Testis (tissue), 3 donors: Measurements from ENCODE around the gene LRRC26. TPM values are rescaled to one million over a fixed set of nuclear protein-coding genes. Genes with fewer than 3 reads are reported as not detected.

Experiments
- DNase-seq: peaks from one replicate; pipeline ENCODE4 v3.0.0-alpha.2; 2019
- H3K27ac ChIP-seq, 2 donors: fragments of 200-600 bp; sonication (generic); one replicate each; pipeline ENCODE4 v1.5.1; 2019
- H3K27me3 ChIP-seq: fragments of 200-600 bp; sonication (generic); one replicate; pipeline ENCODE4 v1.5.1; 2019
- H3K36me3 ChIP-seq: fragments of 200-600 bp; sonication (generic); one replicate; pipeline ENCODE4 v1.5.1; 2017; ENCODE audit warnings: low read depth; ENCODE audit errors: missing control alignments
- H3K4me1 ChIP-seq: fragments of 200-600 bp; sonication (generic); one replicate; pipeline ENCODE4 v1.5.1; 2019
- H3K4me3 ChIP-seq, 2 donors: fragments of 200-600 bp; sonication (generic); one replicate each; pipeline ENCODE4 v1.5.1; 2017 to 2019
- H3K9me3 ChIP-seq: fragments of 200-600 bp; sonication (generic); one replicate; pipeline ENCODE4 v1.5.1; 2017
- CTCF ChIP-seq, 3 experiments: fragments of 450-650 bp in 2 of 3; fragments of 200-600 bp in 1 of 3; sonication (generic) in 1 of 3; IDR thresholded peaks; one replicate each; pipeline ENCODE4 v1.5.1; 2016 to 2019; ENCODE audit warnings: antibody characterized with exemption in 3 of 3, mild to moderate bottlenecking in 2 of 3, moderate library complexity in 1 of 3
- POLR2A ChIP-seq: fragments of 450-650 bp; IDR thresholded peaks from one replicate; pipeline ENCODE4 v1.6.1; 2017; ENCODE audit warnings: antibody characterized with exemption, mild to moderate bottlenecking, moderate library complexity
- WGBS, 2 donors: methylation state at CpG; one replicate each; pipeline ENCODE4 v1.1.5; 2018; 5-methylcytosine and 5-hydroxymethylcytosine counted together
- intact Hi-C: fragments of 100-400 bp; cut with DNase I; formaldehyde crosslinking; loops from one replicate; pipeline ENCODE4 v1.15.1; 2023; ENCODE audit warnings: low total_unique reads
- polyA plus RNA-seq: library from polyadenylated mRNA; stranded (reverse); fragments of 350-450 nt; fragmentation: Illumina TruSeq; extraction: RNeasy Lipid Tissue Mini Kit (QIAGEN cat#74804); gene quantifications from one replicate; pipeline ENCODE4 v1.2.3, GENCODE V29; 2014; ENCODE audit warnings: low read depth, low replicate concordance; ENCODE audit not compliant: insufficient read depth
- total RNA-seq, 2 donors: library from RNA; depleted of rRNA; stranded (reverse); fragments of >200 nt; gene quantifications; one replicate each; pipeline ENCODE4 v1.2.3, GENCODE V29; 2016

The LRRC26 gene
- total and polyA plus RNA-seq, 3 donors from 2014 or later: 2.4 to 5.1 TPM; not detected in 1

GRCh38 chr9:137164370-137165249, 5.2 kb downstream of the LRRC26 start:
- intact Hi-C loops: no loop called here
- H3K36me3 ChIP-seq: no peaks in the 10 kb centered on the region
- TF ChIP-seq POLR2A: no peak
- no peak for TF ChIP-seq CTCF (IDR thresholded peaks at IDR 0.05)
- WGBS, 2 donors: 67 to 80% methylated on average over 2 to 34 of the region's 34 CpGs
- H3K4me3 ChIP-seq: no peak overlapping the region
- no peaks in the 10 kb centered on the region for H3K9me3 ChIP-seq
- DNase-seq: no peak
- H3K4me1 ChIP-seq: peaks cover 21% of the 10 kb centered on the region
- no peaks in the 10 kb centered on the region for H3K27me3 ChIP-seq
- H3K27ac ChIP-seq: no peak overlapping the region

GRCh38 chr9:137163805-137164204, 6.0 kb downstream of the LRRC26 start:
- 71 to 79% methylated on average over 6 to 22 of the region's 22 CpGs for WGBS, 2 donors
- TF ChIP-seq POLR2A (no peak), CTCF (IDR thresholded peaks at IDR 0.05) (no peak)
- H3K4me1 ChIP-seq: peaks cover 21% of the 10 kb centered on the region
- no peaks in the 10 kb centered on the region for H3K27me3 ChIP-seq
- H3K9me3 ChIP-seq: no peaks in the 10 kb centered on the region
- no peak overlapping the region for H3K27ac ChIP-seq
- no peak for DNase-seq
- H3K4me3 ChIP-seq: no peak overlapping the region
- no peaks in the 10 kb centered on the region for H3K36me3 ChIP-seq
- intact Hi-C loops: no loop called here

- Histone ChIP-seq H3K4me1 (peaks cover 19% of the 10 kb centered on the region), H3K27ac (no peak overlapping the region), H3K4me3 (peak overlapping the region in 1 of 2 donors; percentile 24), H3K36me3 (no peaks in the 10 kb centered on the region), H3K27me3 (no peaks in the 10 kb centered on the region), H3K9me3 (no peaks in the 10 kb centered on the region)
- WGBS, 2 donors: 11 to 25% methylated on average over 15 to 25 of the region's 26 CpGs
- intact Hi-C loops: no loop called here
- no peak for DNase-seq
- TF ChIP-seq CTCF (IDR thresholded peaks at IDR 0.05): no peak
- no peak for TF ChIP-seq POLR2A
Measured at GRCh38 chr9:137163365-137163715, 6.5 kb downstream of the LRRC26 start.

GRCh38 chr9:137162505-137163364, 7.1 kb downstream of the LRRC26 start:
- peak; percentile 50 for DNase-seq
- intact Hi-C loops: no loop called here

More at GRCh38 chr9:137162505-137163364, 7.1 kb downstream of the LRRC26 start:
- Histone ChIP-seq H3K4me3 (peak overlapping the region in 1 of 2 donors; percentile 24), H3K9me3 (no peaks in the 10 kb centered on the region), H3K4me1 (peaks cover 13% of the 10 kb centered on the region), H3K36me3 (no peaks in the 10 kb centered on the region), H3K27me3 (no peaks in the 10 kb centered on the region), H3K27ac (no peak overlapping the region)
- WGBS, 2 donors: 5 to 6% methylated on average over 7 to 56 of the region's 74 CpGs
- TF ChIP-seq CTCF (IDR thresholded peaks at IDR 0.05): no peak
- no peak for TF ChIP-seq POLR2A
